Activated T-helper 1 cell treated with anti-CD3 and anti-CD28 coated beads, Interleukin-12 subunit alpha, Interleukin-12 subunit beta, Interleukin-2, Interleukin-4 antibody, amounts not matched to agents 30 ng/mL and 10 ng/mL and 1 ng/mL, durations not matched to agents 14 hours and 24 hours and 36 hours (primary cell): ENCODE data around the gene LRRC74A. TPM values are rescaled to one million over a fixed set of nuclear protein-coding genes. Genes with fewer than 3 reads are reported as not detected.
A peak's percentile ranks its signal among the peaks of the same experiment; 100 is the strongest.
"Not testable (repeated sequence)": the region's sequence is repeated elsewhere in the genome, so short reads cannot be mapped to it uniquely, and the experiment has no call there.

Source experiments
- DNase-seq: peaks from one replicate; pipeline ENCODE4 v3.0.0; 2021; ENCODE audit warnings: low spot score
- H3K27ac Mint-ChIP-seq: one replicate; pipeline ENCODE4 v1.8.0; 2021; ENCODE audit warnings: mild to moderate bottlenecking, mixed read lengths
- H3K27me3 Mint-ChIP-seq: one replicate; pipeline ENCODE4 v1.8.0; 2022; ENCODE audit warnings: mild to moderate bottlenecking, moderate library complexity, mixed read lengths; ENCODE audit not compliant: insufficient read depth
- H3K36me3 Mint-ChIP-seq: one replicate; pipeline ENCODE4 v1.8.0; 2021; ENCODE audit warnings: low read depth, mixed read lengths
- H3K4me1 Mint-ChIP-seq: one replicate; pipeline ENCODE4 v1.8.0; 2021; ENCODE audit warnings: low read depth, mixed read lengths
- H3K4me3 Mint-ChIP-seq: one replicate; pipeline ENCODE4 v1.8.0; 2021; ENCODE audit warnings: mild to moderate bottlenecking, moderate library complexity, mixed read lengths
- H3K9me3 Mint-ChIP-seq: one replicate; pipeline ENCODE4 v1.8.0; 2021; ENCODE audit warnings: mixed read lengths
- intact Hi-C: fragments of 100-400 bp; cut with micrococcal nuclease; formaldehyde crosslinking; loops from one replicate; pipeline ENCODE4 v1.15.1; 2024
- total RNA-seq: library from RNA; stranded (reverse); gene quantifications from 2 replicates; pipeline ENCODE4 v1.2.3, GENCODE V29; 2022

LRRC74A gene
- total RNA-seq, 1 donor from 2014 or later = not detected

GRCh38 chr14:76884853-76885276 lies 58.7 kb downstream of the LRRC74A start:
- Mint-ChIP-seq H3K27me3 (peaks cover 4% of the 10 kb centered on the region), H3K4me1 (peaks cover 5% of the 10 kb centered on the region), H3K4me3 (no peak overlapping the region), H3K36me3 (no peaks in the 10 kb centered on the region), H3K9me3 (no peaks in the 10 kb centered on the region), H3K27ac (no peak overlapping the region)
- intact Hi-C loops = no loop called here
- DNase-seq = no peak

DNA sequence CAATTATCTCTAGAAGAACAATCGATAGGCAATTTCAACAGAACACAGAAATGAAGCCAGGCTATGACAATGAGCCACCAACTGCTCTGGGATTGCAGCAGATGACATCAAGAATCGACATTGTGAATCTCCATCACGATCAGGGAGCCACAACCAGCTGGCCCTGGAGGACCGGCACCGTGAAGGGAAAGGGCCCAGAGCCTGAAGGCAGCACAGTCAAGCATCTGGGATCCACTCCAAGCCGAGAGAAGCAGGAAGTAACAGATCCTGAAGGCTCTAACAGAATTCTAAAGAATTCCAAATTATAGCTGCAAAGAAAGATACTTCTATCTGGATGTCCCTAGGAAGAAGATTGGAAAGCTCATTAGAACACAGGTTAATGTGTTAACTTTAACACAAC lies 61.0 kb downstream of the LRRC74A start:
- H3K27me3 Mint-ChIP-seq = peaks cover 4% of the 10 kb centered on the region
- intact Hi-C loops = no loop called here
- peaks cover 5% of the 10 kb centered on the region for H3K4me1 Mint-ChIP-seq
- no peaks in the 10 kb centered on the region for H3K36me3 Mint-ChIP-seq
- DNase-seq = no peak
- no peak overlapping the region for H3K4me3 Mint-ChIP-seq
- H3K27ac Mint-ChIP-seq = no peak overlapping the region
- no peaks in the 10 kb centered on the region for H3K9me3 Mint-ChIP-seq

DNA sequence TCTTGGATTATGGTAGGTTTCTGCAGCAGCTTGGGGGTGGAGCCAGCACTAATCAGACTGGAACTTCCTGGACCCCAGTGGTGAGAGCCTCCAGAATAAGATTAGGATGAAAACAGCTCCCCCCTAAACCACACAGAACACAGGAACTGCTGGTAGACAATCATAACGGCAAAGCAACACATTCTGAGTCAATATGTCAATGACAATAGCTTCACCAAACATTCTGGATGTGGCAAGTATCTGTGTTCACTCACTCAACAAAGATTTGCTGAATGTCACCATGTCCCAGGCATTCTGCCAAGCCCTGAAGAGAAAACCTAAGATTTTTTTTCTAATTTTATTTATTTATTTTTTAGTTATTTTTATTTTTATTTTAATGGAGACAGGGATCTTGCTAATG lies 65.2 kb downstream of the LRRC74A start:
- no peak for DNase-seq
- no peaks in the 10 kb centered on the region for H3K4me1 Mint-ChIP-seq
- H3K9me3 Mint-ChIP-seq = peaks cover 12% of the 10 kb centered on the region
- intact Hi-C loops = no loop called here
- no peak overlapping the region for H3K4me3 Mint-ChIP-seq
- H3K36me3 Mint-ChIP-seq = no peaks in the 10 kb centered on the region
- no peak overlapping the region for H3K27ac Mint-ChIP-seq
- H3K27me3 Mint-ChIP-seq = peaks cover 9% of the 10 kb centered on the region

GRCh38 chr14:76894308-76894707 lies 68.1 kb downstream of the LRRC74A start:
- H3K27me3 Mint-ChIP-seq = peaks cover 6% of the 10 kb centered on the region
- no peaks in the 10 kb centered on the region for H3K4me1 Mint-ChIP-seq
- H3K36me3 Mint-ChIP-seq = no peaks in the 10 kb centered on the region
- no peak overlapping the region for H3K27ac Mint-ChIP-seq
- no peak for DNase-seq
- peaks cover 12% of the 10 kb centered on the region for H3K9me3 Mint-ChIP-seq
- intact Hi-C loops = no loop called here
- H3K4me3 Mint-ChIP-seq = no peak overlapping the region

- H3K27me3 Mint-ChIP-seq, intact Hi-C loops, H3K9me3 Mint-ChIP-seq: not testable (repeated sequence)
Observed at GRCh38 chr14:76898006-76898405, 71.8 kb downstream of the LRRC74A start.

DNA sequence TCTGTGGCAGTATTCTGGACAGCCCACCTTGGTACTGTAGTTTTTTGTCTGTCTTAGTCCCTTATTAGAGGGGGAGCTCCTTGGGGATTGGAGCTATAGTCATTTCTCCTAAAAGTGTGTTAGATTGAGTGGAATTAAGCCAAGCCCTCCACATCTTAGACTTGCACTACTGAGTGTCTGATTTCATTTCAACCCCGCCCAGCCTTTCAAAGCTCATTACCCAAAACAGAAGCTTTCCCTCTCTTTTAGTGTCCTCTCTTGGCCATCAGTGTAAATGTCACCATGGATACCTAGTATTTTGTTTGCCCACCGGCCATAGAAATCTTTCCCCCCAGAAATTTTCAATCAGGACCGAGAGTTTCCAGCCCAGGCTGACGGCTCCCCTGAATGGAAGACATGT lies 74.5 kb downstream of the LRRC74A start:
- Mint-ChIP-seq H3K9me3 (no peaks in the 10 kb centered on the region), H3K27ac (no peak overlapping the region), H3K36me3 (no peaks in the 10 kb centered on the region), H3K4me1 (peaks cover 9% of the 10 kb centered on the region), H3K4me3 (no peak overlapping the region), H3K27me3 (peaks cover 4% of the 10 kb centered on the region)
- DNase-seq = no peak
- intact Hi-C loops = no loop called here

More at GRCh38 chr14:76898006-76898405, 71.8 kb downstream of the LRRC74A start:
- not testable (repeated sequence) for DNase-seq, H3K27ac Mint-ChIP-seq, H3K4me3 Mint-ChIP-seq, H3K4me1 Mint-ChIP-seq, H3K36me3 Mint-ChIP-seq

DNA sequence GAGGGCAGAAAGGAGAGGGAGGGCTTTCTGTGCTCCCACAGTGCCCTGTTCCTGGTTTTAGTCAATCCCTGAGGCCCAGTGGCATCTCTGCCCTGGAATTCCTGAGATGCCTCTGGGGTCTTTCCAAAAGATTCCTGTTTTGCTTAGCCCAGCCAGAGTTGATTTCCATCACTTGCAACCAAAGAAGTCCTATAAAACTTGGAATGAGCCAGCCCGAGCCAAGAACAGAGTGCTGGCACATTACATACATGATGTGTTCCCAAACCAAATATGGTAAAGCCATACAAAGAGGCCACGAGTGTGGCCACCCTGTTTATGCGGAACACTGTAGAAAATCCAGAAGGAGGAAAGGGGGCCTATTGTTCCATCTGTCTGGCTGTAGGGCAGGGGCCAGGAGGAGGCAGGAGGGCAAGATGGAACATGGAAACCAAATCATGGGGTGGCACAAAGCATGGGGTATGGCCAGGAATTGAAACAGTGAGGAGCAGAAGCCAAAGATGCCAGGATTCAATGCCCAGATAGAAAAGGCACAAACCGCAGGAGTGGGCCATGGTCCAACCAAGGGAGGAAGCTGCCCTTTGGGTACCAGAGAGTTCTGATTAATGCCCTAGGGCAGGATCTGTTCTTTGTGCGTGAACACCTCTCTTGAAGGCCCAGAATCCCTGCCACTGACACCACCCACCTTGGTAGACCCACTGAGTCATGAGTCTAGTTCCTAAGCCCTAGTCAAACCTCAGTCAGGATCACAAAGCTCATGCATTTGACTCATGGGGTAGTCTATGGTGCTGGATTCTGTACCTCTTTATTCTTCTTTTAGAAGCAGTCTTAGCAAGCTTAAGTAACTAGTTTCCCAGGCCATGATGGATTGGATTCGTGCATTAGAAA lies 75.2 kb downstream of the LRRC74A start:
- H3K36me3 Mint-ChIP-seq = no peaks in the 10 kb centered on the region

GRCh38 chr14:76902591-76902990 lies 76.4 kb downstream of the LRRC74A start:
- Mint-ChIP-seq H3K36me3 (no peaks in the 10 kb centered on the region), H3K27ac (no peak overlapping the region), H3K27me3 (peaks cover 4% of the 10 kb centered on the region), H3K9me3 (no peaks in the 10 kb centered on the region), H3K4me3 (no peak overlapping the region), H3K4me1 (peaks cover 9% of the 10 kb centered on the region)
- intact Hi-C loops = no loop called here
- no peak for DNase-seq

More for the DNA sequence above, 75.2 kb downstream of the LRRC74A start:
- intact Hi-C loops = no loop called here
- no peak for DNase-seq
- no peaks in the 10 kb centered on the region for H3K9me3 Mint-ChIP-seq
- no peak overlapping the region for H3K27ac Mint-ChIP-seq
- H3K4me1 Mint-ChIP-seq = peaks cover 9% of the 10 kb centered on the region
- H3K27me3 Mint-ChIP-seq = peaks cover 4% of the 10 kb centered on the region
- no peak overlapping the region for H3K4me3 Mint-ChIP-seq

DNA sequence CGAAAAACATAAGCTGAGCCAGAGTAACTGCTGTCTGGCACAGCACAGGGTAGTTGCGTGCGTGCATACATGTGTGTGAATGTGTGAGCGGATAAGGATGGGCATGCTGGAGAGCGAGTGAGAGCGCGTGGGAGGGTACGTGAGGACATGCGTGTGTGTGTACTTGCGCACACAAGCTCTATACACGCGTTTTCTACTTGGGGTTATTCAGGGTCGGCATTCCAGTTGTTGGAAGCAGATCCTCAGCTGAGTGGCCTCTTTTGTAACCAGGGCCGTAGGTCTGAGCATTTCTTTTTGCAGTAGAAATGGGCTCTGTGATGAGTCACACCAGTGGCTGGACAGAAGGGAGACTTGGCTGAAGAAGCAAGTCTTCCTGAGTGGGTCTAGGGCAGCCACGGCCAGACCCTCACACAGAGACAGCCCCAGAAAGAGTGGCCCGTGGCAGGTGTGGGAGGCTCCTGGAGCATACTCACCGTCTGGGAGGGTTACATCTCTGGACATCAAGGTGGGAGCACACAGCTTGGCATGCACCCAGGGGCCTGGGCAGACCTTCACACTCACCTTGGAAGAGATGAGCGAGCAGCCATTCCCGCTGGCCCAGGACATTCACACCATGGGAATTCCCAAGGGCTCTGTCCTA lies 78.0 kb downstream of the LRRC74A start:
- Mint-ChIP-seq H3K27me3 (peaks cover 4% of the 10 kb centered on the region), H3K4me1 (peaks cover 17% of the 10 kb centered on the region), H3K36me3 (peaks cover 6% of the 10 kb centered on the region), H3K9me3 (no peaks in the 10 kb centered on the region), H3K27ac (no peak overlapping the region), H3K4me3 (no peak overlapping the region)
- intact Hi-C loops = no loop called here
- DNase-seq = no peak

GRCh38 chr14:76904740-76905569 lies 78.7 kb downstream of the LRRC74A start:
- intact Hi-C loops = no loop called here
- Mint-ChIP-seq H3K27me3 (peaks cover 4% of the 10 kb centered on the region), H3K4me1 (peaks cover 19% of the 10 kb centered on the region), H3K9me3 (no peaks in the 10 kb centered on the region), H3K27ac (no peak overlapping the region), H3K36me3 (peaks cover 6% of the 10 kb centered on the region), H3K4me3 (no peak overlapping the region)
- no peak for DNase-seq

GRCh38 chr14:76908834-76909233 lies 82.6 kb downstream of the LRRC74A start:
- peaks cover 37% of the 10 kb centered on the region for H3K4me1 Mint-ChIP-seq
- H3K27me3 Mint-ChIP-seq = peaks cover 4% of the 10 kb centered on the region
- no peaks in the 10 kb centered on the region for H3K9me3 Mint-ChIP-seq
- H3K27ac Mint-ChIP-seq = peak overlapping the region; percentile 77
- H3K36me3 Mint-ChIP-seq = peaks cover 6% of the 10 kb centered on the region
- intact Hi-C loops = no loop called here
- H3K4me3 Mint-ChIP-seq = peak overlapping the region; percentile 22
- DNase-seq = peak; percentile 57

- H3K27me3 Mint-ChIP-seq = peaks cover 4% of the 10 kb centered on the region
- peaks cover 37% of the 10 kb centered on the region for H3K4me1 Mint-ChIP-seq
- DNase-seq = no peak
- no peaks in the 10 kb centered on the region for H3K9me3 Mint-ChIP-seq
- peak overlapping the region; percentile 22 for H3K4me3 Mint-ChIP-seq
- intact Hi-C loops = no loop called here
- H3K36me3 Mint-ChIP-seq = peaks cover 6% of the 10 kb centered on the region
- H3K27ac Mint-ChIP-seq = peak overlapping the region; percentile 77
Observed at GRCh38 chr14:76909266-76909665, 83.1 kb downstream of the LRRC74A start.
